Stromal cell of bone marrow (primary cell): Measurements from ENCODE around the gene MEGF8.

Source experiments
- DNase-seq: peaks from one replicate; pipeline ENCODE4 v3.0.0-alpha.2; 2012; ENCODE audit warnings: low read depth

MEGF8 gene

DNA sequence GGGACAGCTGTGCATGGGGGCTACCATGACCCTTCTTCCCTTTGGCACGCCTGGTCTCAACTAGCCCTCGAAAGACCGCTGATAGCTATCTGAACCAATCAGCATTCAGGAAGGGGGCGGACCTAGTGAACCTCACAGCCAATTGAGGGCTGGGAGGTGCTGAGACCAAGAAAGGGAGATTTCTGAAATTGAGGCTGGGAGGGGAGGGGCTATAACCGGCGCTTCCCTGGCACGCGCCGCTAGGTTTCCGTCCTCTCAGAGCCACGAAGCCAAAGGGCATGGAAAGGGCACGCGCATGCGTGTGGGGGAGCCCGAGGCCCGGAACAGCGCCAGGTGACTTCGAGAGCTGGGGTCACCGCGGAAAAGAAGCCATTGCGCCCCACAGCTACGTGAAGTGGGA lies 18.8 kb upstream of the MEGF8 start:
- no peak for DNase-seq

GRCh38 chr19:42309686-42310085 lies 15.7 kb upstream of the MEGF8 start:
- no peak for DNase-seq

- DNase-seq = no peak
Measured at GRCh38 chr19:42311657-42312056, 13.8 kb upstream of the MEGF8 start.

DNA sequence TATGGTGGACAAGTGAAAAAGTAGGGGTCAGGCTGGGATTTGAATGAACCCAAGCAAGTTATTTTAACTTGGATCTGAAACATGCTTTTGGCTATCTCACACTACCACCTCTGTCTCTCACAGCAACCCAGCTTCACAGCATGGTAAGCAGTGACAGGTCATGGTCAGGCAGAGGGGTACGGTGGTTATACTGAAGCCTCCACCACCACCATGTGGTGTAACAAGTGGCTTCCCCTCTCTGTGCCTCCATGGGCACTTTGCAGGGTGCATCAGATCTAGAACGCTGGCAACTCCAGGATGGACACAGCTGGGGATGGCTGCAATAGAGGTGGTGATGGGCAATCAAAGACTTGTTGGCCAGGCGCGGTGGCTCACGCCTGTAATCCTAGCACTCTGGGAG lies 13.1 kb upstream of the MEGF8 start:
- DNase-seq = no peak

DNA sequence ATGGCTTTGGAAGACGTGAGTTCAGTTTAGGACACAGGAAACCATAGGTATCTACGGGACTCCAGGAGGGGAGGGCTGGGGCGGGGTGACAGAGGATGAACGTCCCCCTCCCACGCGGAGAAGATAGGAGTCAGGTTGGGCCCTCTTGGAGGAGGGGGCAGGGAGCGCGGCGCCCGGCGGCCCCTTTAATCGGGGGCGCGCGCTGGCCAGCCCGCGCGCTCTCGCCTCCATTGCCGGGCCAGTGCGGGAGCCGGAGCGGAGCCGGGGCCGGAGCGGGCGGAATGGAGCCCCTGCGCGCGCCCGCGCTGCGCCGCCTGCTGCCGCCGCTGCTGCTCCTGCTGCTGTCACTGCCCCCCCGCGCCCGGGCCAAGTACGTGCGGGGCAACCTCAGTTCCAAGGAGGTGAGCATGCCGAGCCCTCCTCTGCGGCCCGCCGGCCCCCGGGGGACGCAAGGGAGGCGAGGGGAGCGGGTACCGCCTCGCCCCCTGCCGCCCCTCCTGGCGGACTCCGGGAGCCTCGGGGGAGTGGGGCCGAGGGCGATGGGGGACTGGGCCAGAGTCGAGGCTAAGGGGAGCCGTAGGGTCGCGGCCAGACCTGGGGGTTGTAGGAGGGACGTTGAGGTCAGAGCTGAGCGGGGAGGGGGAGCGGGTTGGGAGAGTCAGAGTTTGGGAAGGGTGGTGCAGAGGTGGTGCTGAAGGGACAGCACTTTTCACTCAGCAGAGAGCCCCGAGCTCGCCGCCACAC lies 12.2 kb upstream of the MEGF8 start, which contains the start of gene TMEM145:
Gene TMEM145 (plus strand): TSS at position 214 of the 744 bp plus-strand sequence. CDS start 68 bp downstream, at position 282.
- DNase-seq = no peak

GRCh38 chr19:42313840-42314755 lies 11.3 kb upstream of the MEGF8 start:
- DNase-seq = no peak

DNA sequence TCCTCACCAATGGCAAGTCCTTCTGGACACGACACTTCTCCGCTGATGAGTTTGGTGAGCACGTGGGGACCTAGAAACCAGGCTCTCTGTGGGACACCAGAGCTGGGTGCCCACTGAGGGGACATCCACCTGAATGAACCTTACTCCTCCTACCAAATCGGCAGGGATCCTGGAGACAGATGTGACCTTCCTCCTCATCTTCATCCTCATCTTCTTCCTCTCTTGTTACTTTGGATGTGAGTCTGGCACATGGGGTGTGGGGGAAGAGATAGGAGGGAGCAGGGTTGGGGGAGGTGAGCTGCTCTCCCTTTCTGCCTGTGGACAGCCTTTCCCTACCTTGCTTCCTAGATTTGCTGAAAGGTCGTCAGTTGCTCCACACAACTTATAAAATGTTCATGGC lies 10.4 kb upstream of the MEGF8 start:
- DNase-seq = no peak

- no peak for DNase-seq
Measured at GRCh38 chr19:42316223-42317211, 8.9 kb upstream of the MEGF8 start.

GRCh38 chr19:42317535-42317934 lies 7.9 kb upstream of the MEGF8 start:
- no peak for DNase-seq

GRCh38 chr19:42322305-42322704 lies 3.1 kb upstream of the MEGF8 start:
- DNase-seq = no peak

DNA sequence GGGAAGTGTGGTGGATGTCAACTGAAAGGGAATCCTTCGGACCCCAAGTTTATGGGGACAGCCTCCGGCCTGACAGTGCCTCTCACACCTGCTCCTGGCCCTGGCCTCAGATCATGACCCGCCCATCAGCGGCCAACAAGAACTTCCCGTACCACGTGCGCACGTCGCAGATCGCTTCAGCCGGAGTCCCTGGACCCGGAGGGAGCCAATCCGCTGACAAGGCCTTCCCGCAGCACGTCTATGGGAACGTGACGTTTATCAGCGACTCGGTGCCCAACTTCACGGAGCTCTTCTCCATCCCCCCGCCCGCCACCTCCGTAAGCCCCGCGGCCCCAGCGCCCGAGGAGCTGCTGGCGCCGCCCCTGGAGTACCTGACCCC lies 2.0 kb upstream of the MEGF8 start:
- DNase-seq = no peak

- no peak for DNase-seq
Measured at GRCh38 chr19:42323852-42324654, 1.4 kb upstream of the MEGF8 start.

- no peak for DNase-seq
Measured at GRCh38 chr19:42324655-42325307, 654 bp upstream of the MEGF8 start.

GRCh38 chr19:42325896-42326771 lies 699 bp downstream of the MEGF8 start:
- DNase-seq = no peak

DNA sequence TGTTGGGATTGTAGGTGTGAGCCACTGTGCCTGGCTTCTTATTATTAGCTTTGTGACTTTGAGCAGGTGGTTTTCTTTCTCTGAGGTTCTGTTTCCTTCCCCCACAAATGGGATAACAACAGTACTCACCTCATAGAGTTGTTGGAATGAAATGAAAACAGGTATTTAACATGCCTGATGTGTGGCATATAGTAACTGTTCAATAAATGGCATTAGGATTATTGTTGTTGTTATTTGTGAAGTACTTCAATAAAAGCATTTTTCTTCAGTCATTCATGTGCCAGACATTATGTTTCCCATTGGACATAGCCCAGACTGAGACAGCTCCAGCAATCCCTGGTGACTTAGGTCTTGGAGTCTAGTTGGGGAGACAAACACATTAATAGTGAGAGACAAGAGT lies 1.5 kb downstream of the MEGF8 start:
- no peak for DNase-seq

DNA sequence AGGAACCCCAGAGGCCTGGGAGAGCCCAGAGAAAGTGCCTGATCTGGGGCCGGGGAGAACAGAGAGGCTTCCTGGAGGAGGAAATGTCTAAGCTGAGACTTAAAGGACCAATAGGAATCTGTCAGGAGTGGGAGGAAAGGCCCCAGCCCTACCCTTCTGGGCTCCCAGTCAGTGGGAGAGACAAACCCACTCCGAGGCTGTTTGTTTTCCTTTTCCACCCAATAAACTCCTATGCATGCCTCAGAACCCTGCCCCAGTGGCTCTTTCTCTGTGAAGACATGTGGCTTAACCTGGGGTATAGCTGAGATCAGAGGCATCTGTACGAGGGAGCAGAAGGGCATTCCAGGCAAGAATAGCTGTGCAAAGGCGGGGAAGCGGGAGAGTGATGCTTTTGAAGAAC lies 1.9 kb downstream of the MEGF8 start:
- no peak for DNase-seq

- DNase-seq = no peak
Measured at GRCh38 chr19:42328106-42328505, 2.7 kb downstream of the MEGF8 start.

DNA sequence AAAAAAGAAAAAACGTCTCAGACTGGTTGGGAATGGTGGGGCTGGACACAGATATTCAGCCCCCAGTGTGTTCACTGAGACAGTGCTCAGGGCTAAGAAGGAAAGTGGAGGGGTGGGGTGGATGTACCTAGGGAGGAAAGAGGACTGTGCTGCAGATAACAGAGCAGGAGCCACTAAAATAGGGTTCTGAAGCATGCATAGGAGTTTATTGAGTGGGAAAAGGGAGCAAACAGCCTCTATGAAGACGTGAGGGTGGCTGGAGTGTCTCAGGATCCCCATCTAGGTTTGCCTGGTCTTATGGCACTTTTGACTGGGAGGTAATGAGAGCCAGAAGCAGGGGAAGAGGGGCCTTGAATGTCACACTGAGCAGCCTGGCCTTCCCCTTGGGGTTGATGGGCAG lies 3.4 kb downstream of the MEGF8 start:
- no peak for DNase-seq

- DNase-seq = no peak
Measured at GRCh38 chr19:42330241-42330711, 4.8 kb downstream of the MEGF8 start.
